KMS-11 (cell line): Measurements from ENCODE around the gene TLR6.

ENCODE experiments used
- H2AFZ ChIP-seq: fragments of 200-600 bp; sonication (generic); 2 replicates; pipeline ENCODE4 v1.6.1; 2016; ENCODE audit warnings: antibody characterized with exemption, mixed run types, low read depth
- H3K27ac ChIP-seq: fragments of 200-600 bp; sonication (generic); 2 replicates; pipeline ENCODE4 v1.6.1; 2016; ENCODE audit warnings: mild to moderate bottlenecking, mixed run types
- H3K27me3 ChIP-seq: fragments of 200-600 bp; sonication (generic); 2 replicates; pipeline ENCODE4 v1.6.1; 2017; ENCODE audit warnings: mild to moderate bottlenecking, low read depth, mixed run types, moderate library complexity; ENCODE audit not compliant: insufficient read depth
- H3K36me3 ChIP-seq: fragments of 200-600 bp; sonication (generic); 2 replicates; pipeline ENCODE4 v1.6.1; 2017; ENCODE audit warnings: mild to moderate bottlenecking, mixed run types; ENCODE audit not compliant: insufficient read depth
- H3K4me1 ChIP-seq: fragments of 200-600 bp; sonication (generic); 2 replicates; pipeline ENCODE4 v1.6.1; 2016; ENCODE audit warnings: mild to moderate bottlenecking, low read depth, mixed run types; ENCODE audit not compliant: poor library complexity, severe bottlenecking
- H3K4me2 ChIP-seq: fragments of 200-600 bp; sonication (generic); 2 replicates; pipeline ENCODE4 v1.7.0; 2016; ENCODE audit warnings: mild to moderate bottlenecking, mixed run types
- H3K4me3 ChIP-seq: fragments of 200-600 bp; sonication (generic); IDR thresholded peaks from 2 replicates; pipeline ENCODE4 v1.6.1; 2017; ENCODE audit warnings: low read depth, low read length, mixed read lengths; ENCODE audit not compliant: insufficient read depth
- H3K79me2 ChIP-seq: fragments of 200-600 bp; sonication (generic); 2 replicates; pipeline ENCODE4 v1.6.1; 2016; ENCODE audit warnings: low read depth, mixed run types; ENCODE audit not compliant: insufficient read depth
- H3K9ac ChIP-seq: fragments of 200-600 bp; sonication (generic); 2 replicates; pipeline ENCODE4 v1.6.1; 2016; ENCODE audit warnings: mild to moderate bottlenecking, mixed run types
- H4K20me1 ChIP-seq: fragments of 200-600 bp; sonication (generic); 2 replicates; pipeline ENCODE4 v1.6.1; 2016; ENCODE audit warnings: mild to moderate bottlenecking, mixed run types; ENCODE audit not compliant: insufficient read depth
- CTCF ChIP-seq: fragments of 200-600 bp; sonication (generic); conservative IDR thresholded peaks from 2 replicates; pipeline ENCODE4 v1.6.1; 2017; ENCODE audit warnings: low read depth, mild to moderate bottlenecking, antibody characterized with exemption, low read length, moderate library complexity, mixed read lengths

Gene TLR6

DNA sequence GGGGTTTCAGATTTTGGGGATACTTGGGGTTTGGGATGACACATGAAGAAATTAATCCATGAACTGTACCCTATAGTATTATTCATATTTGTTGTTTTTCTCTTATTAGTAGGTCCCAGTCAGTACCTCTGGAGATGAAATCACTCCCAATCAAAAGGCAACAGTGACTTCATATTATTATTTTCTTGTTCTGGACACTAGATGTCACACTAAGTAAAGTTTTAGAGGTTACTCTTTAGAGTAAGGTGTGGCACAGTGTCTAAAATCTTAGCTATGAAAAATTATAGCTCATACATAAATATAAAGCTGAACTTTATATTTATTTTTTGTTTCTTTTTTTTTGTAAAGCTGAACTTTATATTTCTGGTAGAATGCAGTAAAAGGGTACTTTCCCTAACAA lies 46.1 kb upstream of the TLR6 start:
- H3K36me3 ChIP-seq = no peaks in the 10 kb centered on the region
- H3K4me2 ChIP-seq = no peak overlapping the region
- no peaks in the 10 kb centered on the region for H3K79me2 ChIP-seq
- H3K27me3 ChIP-seq = no peaks in the 10 kb centered on the region
- no peaks in the 10 kb centered on the region for H4K20me1 ChIP-seq
- H3K9ac ChIP-seq = no peak overlapping the region
- H3K27ac ChIP-seq = no peak overlapping the region
- H3K4me3 ChIP-seq = no peak overlapping the region
- H3K4me1 ChIP-seq = no peaks in the 10 kb centered on the region
- H2AFZ ChIP-seq = no peak overlapping the region
- peak; percentile 51; the same call in 1 of the 2 replicates for TF ChIP-seq CTCF

GRCh38 chr4:38902221-38902620 lies 45.6 kb upstream of the TLR6 start:
- Histone ChIP-seq H3K4me1 (no peaks in the 10 kb centered on the region), H3K27ac (no peak overlapping the region), H4K20me1 (no peaks in the 10 kb centered on the region), H2AFZ (no peak overlapping the region), H3K27me3 (no peaks in the 10 kb centered on the region), H3K79me2 (no peaks in the 10 kb centered on the region), H3K4me2 (no peak overlapping the region), H3K4me3 (no peak overlapping the region), H3K36me3 (no peaks in the 10 kb centered on the region), H3K9ac (no peak overlapping the region)
- TF ChIP-seq CTCF = no peak

GRCh38 chr4:38898245-38898644 lies 41.6 kb upstream of the TLR6 start:
- Histone ChIP-seq H2AFZ (no peak overlapping the region), H3K79me2 (no peaks in the 10 kb centered on the region), H3K9ac (no peak overlapping the region), H3K4me2 (no peak overlapping the region), H3K27ac (no peak overlapping the region), H3K4me3 (no peak overlapping the region), H4K20me1 (no peaks in the 10 kb centered on the region), H3K27me3 (no peaks in the 10 kb centered on the region), H3K4me1 (no peaks in the 10 kb centered on the region), H3K36me3 (no peaks in the 10 kb centered on the region)
- no peak for TF ChIP-seq CTCF

DNA sequence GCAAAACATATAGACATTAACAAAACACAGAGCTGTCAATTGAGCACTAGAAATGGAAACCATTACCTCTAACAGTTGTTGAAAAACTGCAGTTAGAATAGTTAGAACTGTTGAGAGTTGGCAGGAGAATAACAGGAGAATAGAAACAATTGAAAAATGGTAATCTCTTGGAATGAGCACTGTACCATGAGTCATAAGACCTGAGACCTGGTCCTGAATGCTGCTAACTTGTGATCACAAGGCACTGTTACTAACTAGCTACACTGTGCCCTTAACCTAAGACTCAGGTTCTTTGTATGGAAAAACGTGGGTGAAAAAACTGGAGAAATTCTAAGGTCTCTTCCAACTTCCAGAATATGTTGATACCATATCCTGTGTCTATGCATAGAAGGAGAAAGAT lies 40.3 kb upstream of the TLR6 start:
- Histone ChIP-seq H3K79me2 (no peaks in the 10 kb centered on the region), H3K36me3 (no peaks in the 10 kb centered on the region)

More for the DNA sequence above, 40.3 kb upstream of the TLR6 start:
- Histone ChIP-seq H3K4me2 (no peak overlapping the region), H2AFZ (no peak overlapping the region), H3K9ac (no peak overlapping the region), H3K4me1 (no peaks in the 10 kb centered on the region), H3K4me3 (no peak overlapping the region), H4K20me1 (no peaks in the 10 kb centered on the region), H3K27ac (no peak overlapping the region), H3K27me3 (no peaks in the 10 kb centered on the region)
- TF ChIP-seq CTCF = no peak
